LHCN-M2 (cell line): ENCODE data around the gene COX10. TPM values are rescaled to one million over a fixed set of nuclear protein-coding genes. Genes with fewer than 3 reads are reported as not detected.

ENCODE experiments used
- total RNA-seq: library from RNA; depleted of rRNA; stranded (reverse); fragments of >200 nt; gene quantifications from 2 replicates; pipeline ENCODE4 v1.2.3, GENCODE V29; 2014; rRNA removed

Gene COX10
- total RNA-seq, 1 experiment from 2014 or later = 20.8 TPM

Other genes starting within 250 kb of the COX10 start
- gene CDRT15, start 167.4 kb downstream of the COX10 start, total RNA-seq = not detected in 2 replicates
- 6.9 and 7.7 TPM in 2 replicates for gene HS3ST3B1, start 231.6 kb downstream of the COX10 start, total RNA-seq